ENCODE results near the gene ITIH4.

ITIH4 gene

GRCh38 chr3:52774901-52775864, 55.3 kb downstream of the ITIH4 start (continued):
- no peak for TF ChIP-seq ZNF707 (tag by site-specific recombination; IDR thresholded peaks at IDR 0.05)
- TF ChIP-seq TCF7L2 (IDR thresholded peaks at IDR 0.05; ENCODE audit: borderline replicate concordance, low read depth, low read length) = no peak

GRCh38 chr3:52774066-52774713, 56.3 kb downstream of the ITIH4 start:
- POLR2A ChIA-PET = no interaction called here
- Histone ChIP-seq H3K9me3 (ENCODE audit: control insufficient read depth, insufficient read depth, low read depth, low read length) (no peaks in the 10 kb centered on the region), H3K27ac (ENCODE audit: extremely low read depth, low read depth, low read length) (no peak overlapping the region), H3K4me1 (ENCODE audit: control insufficient read depth, insufficient read depth, low read length) (peaks cover 3% of the 10 kb centered on the region; the same call in 1 of the 2 replicates), H3K4me3 (ENCODE audit: low read depth, low read length) (no peak overlapping the region), H3K36me3 (ENCODE audit: control insufficient read depth in 2 of 2, insufficient read depth in 1 of 2, low read length in 2 of 2) (no peaks in the 10 kb centered on the region)
- CTCF ChIA-PET = interaction anchor here (1.0 kb wide), 1 partner anchor 47 kb away, joined by 3 read pairs; no protein-coding TSS in a partner anchor
- no peak for TF ChIP-seq ATF2 (tag by site-specific recombination; IDR thresholded peaks at IDR 0.05; ENCODE audit: low read depth)
- no peak for TF ChIP-seq PRDM6 (tag by site-specific recombination; IDR thresholded peaks at IDR 0.05)
- no peak for TF ChIP-seq ZNF626 (tag by site-specific recombination; IDR thresholded peaks at IDR 0.05)
- TF ChIP-seq ZNF404 (tag by site-specific recombination; IDR thresholded peaks at IDR 0.05) = no peak
- no peak for TF ChIP-seq ZNF2 (tag by site-specific recombination; IDR thresholded peaks at IDR 0.05)
- no peak for TF ChIP-seq IKZF3 (tag by site-specific recombination; IDR thresholded peaks at IDR 0.05)
- TF ChIP-seq ZNF280D (tag by site-specific recombination; IDR thresholded peaks at IDR 0.05) = no peak
- TF ChIP-seq ZNF658 (tag by site-specific recombination; IDR thresholded peaks at IDR 0.05) = no peak
- TF ChIP-seq ZNF394 (tag by site-specific recombination; IDR thresholded peaks at IDR 0.05; ENCODE audit: borderline replicate concordance) = no peak
- TF ChIP-seq ZNF350 (tag by site-specific recombination; IDR thresholded peaks at IDR 0.05) = no peak
- no peak for TF ChIP-seq SETDB1 (IDR thresholded peaks at IDR 0.05; ENCODE audit: insufficient read length, low read length)
- no peak for TF ChIP-seq ZNF146 (tag by site-specific recombination; IDR thresholded peaks at IDR 0.05)
- TF ChIP-seq ZNF548 (tag by site-specific recombination; IDR thresholded peaks at IDR 0.05) = no peak
- no peak for TF ChIP-seq ZNF830 (tag by site-specific recombination; IDR thresholded peaks at IDR 0.05; ENCODE audit: low read depth)
- TF ChIP-seq ZNF701 (tag by site-specific recombination; IDR thresholded peaks at IDR 0.05) = no peak
- TF ChIP-seq ZBTB26 (tag by site-specific recombination; optimal IDR thresholded peaks at IDR 0.05) = no peak
- no peak for TF ChIP-seq ZNF707 (tag by site-specific recombination; IDR thresholded peaks at IDR 0.05)

Data from HEK293 (cell line).